Body of pancreas (tissue), 4 donors: Measurements from ENCODE around the gene SHC4. TPM values are rescaled to one million over a fixed set of nuclear protein-coding genes. Genes with fewer than 3 reads are reported as not detected.

ENCODE experiments used
- ATAC-seq: fragments of 150-250 bp; one replicate; pipeline ENCODE4 v1.9.1; 2016
- DNase-seq, 4 donors: peaks; one replicate each; pipeline ENCODE4 v3.0.0-alpha.2; 2019
- H3K27ac ChIP-seq, 4 donors: fragments of 200-600 bp; sonication (generic); 1 replicate in 3 of 4; 2 replicates in 1 of 4; pipeline versions ENCODE4 v1.5.1 to v1.6.1; 2016 to 2019; ENCODE audit warnings: mild to moderate bottlenecking in 1 of 4, mixed read lengths in 1 of 4, moderate library complexity in 1 of 4
- H3K27me3 ChIP-seq, 2 donors: fragments of 200-600 bp; sonication (generic); one replicate each; pipeline ENCODE4 v1.6.0; 2016; ENCODE audit warnings: mild to moderate bottlenecking in 1 of 2
- H3K36me3 ChIP-seq, 2 donors: fragments of 200-600 bp; sonication (generic); replicated peaks in 1 of 2; 2 replicates each; pipeline ENCODE4 v1.5.1; 2016; ENCODE audit warnings: low read depth in 2 of 2; ENCODE audit not compliant: insufficient read depth in 1 of 2
- H3K4me1 ChIP-seq: fragments of 200-600 bp; sonication (generic); one replicate; pipeline ENCODE4 v1.6.0; 2016
- H3K4me3 ChIP-seq, 2 donors: fragments of 200-600 bp; sonication (generic); 1 replicate in 1 of 2; 2 replicates in 1 of 2; pipeline ENCODE4 v1.5.1; 2016 to 2019
- H3K9me3 ChIP-seq, 3 donors: fragments of 200-600 bp; sonication (generic); 1 replicate in 2 of 3; 2 replicates in 1 of 3; pipeline ENCODE4 v1.5.1; 2016
- CTCF ChIP-seq, 7 experiments: fragments of 450-650 bp in 4 of 7; fragments of 200-600 bp in 3 of 7; sonication (generic) in 3 of 7; IDR thresholded peaks; one replicate each; pipeline ENCODE4 v1.5.1; 2016 to 2019; ENCODE audit warnings: antibody characterized with exemption in 7 of 7
- POLR2A ChIP-seq, 3 donors: fragments of 450-650 bp; IDR thresholded peaks; one replicate each; pipeline ENCODE4 v1.6.1; 2016; ENCODE audit warnings: antibody characterized with exemption in 3 of 3, mild to moderate bottlenecking in 2 of 3
- WGBS, 2 donors: methylation state at CpG; one replicate each; pipeline ENCODE4 v1.1.5; 2017; 5-methylcytosine and 5-hydroxymethylcytosine counted together
- intact Hi-C: fragments of 100-400 bp; cut with DNase I; formaldehyde crosslinking; loops from one replicate; pipeline ENCODE4 v1.15.1; 2023
- total RNA-seq, 2 donors: library from RNA; depleted of rRNA; stranded (reverse); fragments of >200 nt; gene quantifications; one replicate each; pipeline ENCODE4 v1.1.0, GENCODE V29; 2016

SHC4 gene
- total RNA-seq, 2 donors from 2014 or later = 0.78 TPM; not detected in 1

GRCh38 chr15:48811325-48811958, 152.3 kb downstream of the SHC4 start:
- H3K4me1 ChIP-seq = peaks cover 11% of the 10 kb centered on the region
- DNase-seq = peak in 2 of 4 donors; percentile 3 to 10
- peak overlapping the region in 1 of 2 donors; percentile 31 for H3K4me3 ChIP-seq
- ATAC-seq = no peak
- TF ChIP-seq POLR2A (IDR thresholded peaks at IDR 0.05) (no peak), CTCF (IDR thresholded peaks at IDR 0.05) (peak in 1 of 7 experiments; percentile 11)
- 7 to 9% methylated on average over 16 to 25 of the region's 25 CpGs for WGBS, 2 donors
- intact Hi-C loops = no loop called here
- no peaks in the 10 kb centered on the region for H3K36me3 ChIP-seq
- no peaks in the 10 kb centered on the region for H3K9me3 ChIP-seq
- H3K27me3 ChIP-seq = no peaks in the 10 kb centered on the region
- H3K27ac ChIP-seq = peak overlapping the region in 1 of 4 donors; percentile 26

GRCh38 chr15:48810414-48811324, 153.1 kb downstream of the SHC4 start, which contains the start of gene CEP152:
Gene CEP152 (minus strand): TSS chr15:48811069. CDS start chr15:48805649, 5,420 bp downstream.
- intact Hi-C loops = no loop called here
- 1% methylated on average over 25 to 47 of the region's 51 CpGs for WGBS, 2 donors
- peak within 1 kb of the TSS in 3 of 4 donors; percentile 52 to 62 (median 62) for H3K27ac ChIP-seq
- H3K27me3 ChIP-seq = no peaks in the 10 kb centered on the region
- H3K9me3 ChIP-seq = no peaks in the 10 kb centered on the region
- DNase-seq (peak; percentile 99), ATAC-seq (peak; percentile 99)
- H3K4me3 ChIP-seq = peak within 1 kb of the TSS; percentile 42 to 79
- H3K36me3 ChIP-seq = no peaks in the 10 kb centered on the region
- peaks cover 11% of the 10 kb centered on the region for H3K4me1 ChIP-seq
- peak in 2 of 3 donors; percentile 63 to 70 for TF ChIP-seq POLR2A (IDR thresholded peaks at IDR 0.05)
- peak in 1 of 7 experiments; percentile 9 for TF ChIP-seq CTCF (IDR thresholded peaks at IDR 0.05)

GRCh38 chr15:48806151-48806550, 157.6 kb downstream of the SHC4 start:
- Histone ChIP-seq H3K27ac (no peak overlapping the region), H3K27me3 (no peaks in the 10 kb centered on the region), H3K4me3 (no peak overlapping the region), H3K36me3 (no peaks in the 10 kb centered on the region), H3K4me1 (peaks cover 5% of the 10 kb centered on the region), H3K9me3 (no peaks in the 10 kb centered on the region)
- intact Hi-C loops = no loop called here
- ATAC-seq (no peak), DNase-seq (no peak)
- 55 to 72% methylated on average over 2 of the region's 2 CpGs for WGBS, 2 donors
- TF ChIP-seq POLR2A (IDR thresholded peaks at IDR 0.05) (no peak), CTCF (IDR thresholded peaks at IDR 0.05) (no peak)

DNA sequence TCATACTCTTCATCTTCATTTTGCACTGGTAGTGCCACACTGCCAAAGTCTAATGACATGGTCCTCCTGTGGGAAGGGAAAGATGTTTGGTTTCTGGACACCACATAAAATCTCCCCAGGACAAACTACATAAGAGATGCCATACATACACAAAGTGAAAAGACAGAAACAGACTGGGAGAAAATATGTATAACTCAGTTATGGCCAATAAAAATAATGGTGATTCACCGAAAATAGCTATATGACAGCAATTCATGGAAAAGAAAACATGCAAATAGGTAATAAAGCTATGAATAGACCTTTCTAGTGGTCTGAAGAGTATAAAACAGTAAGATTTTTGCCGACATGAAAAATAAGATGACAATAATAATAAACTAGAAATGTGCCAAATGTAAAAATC, 158.1 kb downstream of the SHC4 start:
- no peaks in the 10 kb centered on the region for H3K36me3 ChIP-seq
- H3K9me3 ChIP-seq = no peaks in the 10 kb centered on the region
- no peak overlapping the region for H3K27ac ChIP-seq
- no peaks in the 10 kb centered on the region for H3K27me3 ChIP-seq
- H3K4me1 ChIP-seq = peaks cover 5% of the 10 kb centered on the region
- intact Hi-C loops = no loop called here
- H3K4me3 ChIP-seq = no peak overlapping the region
- no peak for TF ChIP-seq POLR2A (IDR thresholded peaks at IDR 0.05)
- no peak for TF ChIP-seq CTCF (IDR thresholded peaks at IDR 0.05)
- DNase-seq (no peak), ATAC-seq (no peak)
- WGBS, 2 donors = 43 to 97% methylated on average over 2 of the region's 2 CpGs
